Measurements from ENCODE around the gene PAFAH1B2. TPM values are rescaled to one million over a fixed set of nuclear protein-coding genes. Genes with fewer than 3 reads are reported as not detected.
"Not testable (repeated sequence)": the region's sequence is repeated elsewhere in the genome, so short reads cannot be mapped to it uniquely, and the experiment has no call there.

Gene PAFAH1B2
- polyA plus RNA-seq, 1 donor from 2014 or later = 85.9 TPM

DNA sequence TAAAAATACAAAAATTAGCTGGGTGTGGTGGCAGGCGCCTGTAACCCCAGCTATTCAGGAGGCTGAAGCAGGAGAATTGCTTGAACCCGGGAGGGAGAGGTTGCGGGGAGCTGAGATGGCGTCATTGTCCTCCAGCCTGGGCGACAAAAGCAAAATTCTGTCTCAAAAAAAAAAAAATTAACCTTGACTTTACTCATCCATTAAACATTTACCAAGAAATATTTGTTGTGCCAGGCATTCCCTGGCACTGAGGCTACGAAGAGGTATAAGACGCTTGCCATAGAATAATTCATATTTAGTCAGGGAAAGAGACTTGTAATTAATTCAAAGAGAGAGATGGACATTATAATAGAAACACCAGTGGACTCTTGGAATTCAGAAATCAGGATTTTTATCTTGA is 13.2 kb upstream of the PAFAH1B2 start:
- H3K27me3 ChIP-seq (ENCODE audit: insufficient read depth, low read depth, low read length) = no peaks in the 10 kb centered on the region

DNA sequence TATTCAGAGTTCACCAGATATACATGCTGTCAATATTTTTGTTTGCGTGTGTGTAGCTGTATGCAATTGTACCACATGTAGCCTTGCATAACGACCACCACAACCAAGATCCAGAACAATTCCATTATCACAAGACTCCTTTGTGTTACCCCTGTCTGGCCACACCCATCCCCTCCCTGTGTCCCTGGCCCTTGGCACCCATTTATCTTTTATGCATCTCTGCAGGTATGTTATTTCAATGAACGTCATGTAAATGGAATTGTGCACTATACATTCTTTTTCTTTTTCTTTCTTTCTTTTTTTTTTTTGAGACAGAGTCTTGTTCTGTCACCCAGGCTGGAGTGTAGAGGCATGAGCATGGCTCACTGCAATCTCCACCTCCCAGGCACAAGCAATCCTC is 9.7 kb upstream of the PAFAH1B2 start:
- TF ChIP-seq EP300 (conservative IDR thresholded peaks at IDR 0.05; ENCODE audit: poor library complexity, severe bottlenecking) = no peak
- no peak for TF ChIP-seq POLR2AphosphoS5 (IDR thresholded peaks at IDR 0.05)
- no peak for TF ChIP-seq RAD21 (conservative IDR thresholded peaks at IDR 0.05)
- no peak for TF ChIP-seq MXI1 (conservative IDR thresholded peaks at IDR 0.05; ENCODE audit: poor library complexity, severe bottlenecking)
- TF ChIP-seq, protein P1, sequence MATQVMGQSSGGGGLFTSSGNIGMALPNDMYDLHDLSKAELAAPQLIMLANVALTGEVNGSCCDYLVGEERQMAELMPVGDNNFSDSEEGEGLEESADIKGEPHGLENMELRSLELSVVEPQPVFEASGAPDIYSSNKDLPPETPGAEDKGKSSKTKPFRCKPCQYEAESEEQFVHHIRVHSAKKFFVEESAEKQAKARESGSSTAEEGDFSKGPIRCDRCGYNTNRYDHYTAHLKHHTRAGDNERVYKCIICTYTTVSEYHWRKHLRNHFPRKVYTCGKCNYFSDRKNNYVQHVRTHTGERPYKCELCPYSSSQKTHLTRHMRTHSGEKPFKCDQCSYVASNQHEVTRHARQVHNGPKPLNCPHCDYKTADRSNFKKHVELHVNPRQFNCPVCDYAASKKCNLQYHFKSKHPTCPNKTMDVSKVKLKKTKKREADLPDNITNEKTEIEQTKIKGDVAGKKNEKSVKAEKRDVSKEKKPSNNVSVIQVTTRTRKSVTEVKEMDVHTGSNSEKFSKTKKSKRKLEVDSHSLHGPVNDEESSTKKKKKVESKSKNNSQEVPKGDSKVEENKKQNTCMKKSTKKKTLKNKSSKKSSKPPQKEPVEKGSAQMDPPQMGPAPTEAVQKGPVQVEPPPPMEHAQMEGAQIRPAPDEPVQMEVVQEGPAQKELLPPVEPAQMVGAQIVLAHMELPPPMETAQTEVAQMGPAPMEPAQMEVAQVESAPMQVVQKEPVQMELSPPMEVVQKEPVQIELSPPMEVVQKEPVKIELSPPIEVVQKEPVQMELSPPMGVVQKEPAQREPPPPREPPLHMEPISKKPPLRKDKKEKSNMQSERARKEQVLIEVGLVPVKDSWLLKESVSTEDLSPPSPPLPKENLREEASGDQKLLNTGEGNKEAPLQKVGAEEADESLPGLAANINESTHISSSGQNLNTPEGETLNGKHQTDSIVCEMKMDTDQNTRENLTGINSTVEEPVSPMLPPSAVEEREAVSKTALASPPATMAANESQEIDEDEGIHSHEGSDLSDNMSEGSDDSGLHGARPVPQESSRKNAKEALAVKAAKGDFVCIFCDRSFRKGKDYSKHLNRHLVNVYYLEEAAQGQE (IDR thresholded peaks at IDR 0.05; ENCODE audit: borderline replicate concordance) = no peak
- TF ChIP-seq SMC3 (conservative IDR thresholded peaks at IDR 0.05; ENCODE audit: poor library complexity) = no peak
- no peak for TF ChIP-seq TAF1 (IDR thresholded peaks at IDR 0.05; ENCODE audit: low read depth)
- no peak for TF ChIP-seq EZH2 (IDR thresholded peaks at IDR 0.05; ENCODE audit: borderline replicate concordance, insufficient read depth, low read length, poor library complexity, severe bottlenecking)
- TF ChIP-seq, protein P2, sequence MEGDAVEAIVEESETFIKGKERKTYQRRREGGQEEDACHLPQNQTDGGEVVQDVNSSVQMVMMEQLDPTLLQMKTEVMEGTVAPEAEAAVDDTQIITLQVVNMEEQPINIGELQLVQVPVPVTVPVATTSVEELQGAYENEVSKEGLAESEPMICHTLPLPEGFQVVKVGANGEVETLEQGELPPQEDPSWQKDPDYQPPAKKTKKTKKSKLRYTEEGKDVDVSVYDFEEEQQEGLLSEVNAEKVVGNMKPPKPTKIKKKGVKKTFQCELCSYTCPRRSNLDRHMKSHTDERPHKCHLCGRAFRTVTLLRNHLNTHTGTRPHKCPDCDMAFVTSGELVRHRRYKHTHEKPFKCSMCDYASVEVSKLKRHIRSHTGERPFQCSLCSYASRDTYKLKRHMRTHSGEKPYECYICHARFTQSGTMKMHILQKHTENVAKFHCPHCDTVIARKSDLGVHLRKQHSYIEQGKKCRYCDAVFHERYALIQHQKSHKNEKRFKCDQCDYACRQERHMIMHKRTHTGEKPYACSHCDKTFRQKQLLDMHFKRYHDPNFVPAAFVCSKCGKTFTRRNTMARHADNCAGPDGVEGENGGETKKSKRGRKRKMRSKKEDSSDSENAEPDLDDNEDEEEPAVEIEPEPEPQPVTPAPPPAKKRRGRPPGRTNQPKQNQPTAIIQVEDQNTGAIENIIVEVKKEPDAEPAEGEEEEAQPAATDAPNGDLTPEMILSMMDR (IDR thresholded peaks at IDR 0.05; ENCODE audit: poor library complexity, severe bottlenecking) = no peak
- Histone ChIP-seq H4K20me1 (ENCODE audit: insufficient read depth) (no peaks in the 10 kb centered on the region), H3K9me3 (ENCODE audit: low read length) (no peaks in the 10 kb centered on the region), H3K27ac (ENCODE audit: low read length) (no peak overlapping the region), H3K9ac (ENCODE audit: low read length) (no peak overlapping the region), H3K4me2 (ENCODE audit: low read length) (no peak overlapping the region), H3F3A (ENCODE audit: insufficient read depth, low read length, poor library complexity, severe bottlenecking) (no peaks in the 10 kb centered on the region), H3K9me2 (ENCODE audit: insufficient read depth, low read length) (no peaks in the 10 kb centered on the region), H2AFZ (ENCODE audit: low read depth, low read length) (no peak overlapping the region), H3K79me2 (replicated peaks; ENCODE audit: insufficient read depth, low read length) (no peaks in the 10 kb centered on the region), H3K4me3 (ENCODE audit: low read length) (no peak overlapping the region), H3K27me3 (ENCODE audit: insufficient read depth, low read depth, low read length) (no peaks in the 10 kb centered on the region), H3K36me3 (ENCODE audit: insufficient read depth, low read length) (no peaks in the 10 kb centered on the region)

More for the DNA sequence above, 13.2 kb upstream of the PAFAH1B2 start:
- Histone ChIP-seq H3K9me3 (ENCODE audit: low read length) (no peaks in the 10 kb centered on the region), H3K9ac (ENCODE audit: low read length) (no peak overlapping the region), H3K79me2 (replicated peaks; ENCODE audit: insufficient read depth, low read length) (no peaks in the 10 kb centered on the region), H3K36me3 (ENCODE audit: insufficient read depth, low read length) (no peaks in the 10 kb centered on the region), H3F3A (ENCODE audit: insufficient read depth, low read length, poor library complexity, severe bottlenecking) (no peaks in the 10 kb centered on the region), H3K4me3 (ENCODE audit: low read length) (no peak overlapping the region), H4K20me1 (ENCODE audit: insufficient read depth) (no peaks in the 10 kb centered on the region), H3K27ac (ENCODE audit: low read length) (no peak overlapping the region), H3K9me2 (ENCODE audit: insufficient read depth, low read length) (no peaks in the 10 kb centered on the region), H3K4me2 (ENCODE audit: low read length) (no peak overlapping the region), H2AFZ (ENCODE audit: low read depth, low read length) (no peak overlapping the region)
- TF ChIP-seq MXI1 (conservative IDR thresholded peaks at IDR 0.05; ENCODE audit: poor library complexity, severe bottlenecking) (no peak), SMC3 (conservative IDR thresholded peaks at IDR 0.05; ENCODE audit: poor library complexity) (no peak), POLR2AphosphoS5 (IDR thresholded peaks at IDR 0.05) (no peak), TAF1 (IDR thresholded peaks at IDR 0.05; ENCODE audit: low read depth) (no peak), EP300 (conservative IDR thresholded peaks at IDR 0.05; ENCODE audit: poor library complexity, severe bottlenecking) (no peak), EZH2 (IDR thresholded peaks at IDR 0.05; ENCODE audit: borderline replicate concordance, insufficient read depth, low read length, poor library complexity, severe bottlenecking) (no peak), RAD21 (conservative IDR thresholded peaks at IDR 0.05) (no peak)
- TF ChIP-seq, protein P1 (IDR thresholded peaks at IDR 0.05; ENCODE audit: borderline replicate concordance) = no peak
- TF ChIP-seq, protein P2 (IDR thresholded peaks at IDR 0.05; ENCODE audit: poor library complexity, severe bottlenecking) = no peak

DNA sequence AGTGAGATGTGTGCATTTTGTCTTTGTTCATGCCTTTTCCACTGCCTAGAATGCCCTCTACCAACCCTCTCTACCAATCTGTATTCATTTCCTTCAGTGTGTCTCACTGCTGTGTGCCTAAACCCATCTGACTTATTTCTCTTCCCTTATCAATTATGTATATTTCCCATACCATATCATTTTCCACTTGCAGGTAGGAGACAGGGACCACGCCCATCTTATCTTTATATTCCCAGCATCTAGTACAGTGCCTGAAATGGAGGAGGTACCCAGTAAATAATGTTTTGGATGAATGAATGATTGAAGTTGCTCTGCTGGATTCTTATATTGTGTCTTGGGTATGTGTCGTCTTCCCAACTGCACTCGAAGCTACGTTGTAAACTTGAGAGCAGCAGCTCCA is 9.1 kb upstream of the PAFAH1B2 start:
- not testable (repeated sequence) for H3K79me2 ChIP-seq (replicated peaks; ENCODE audit: insufficient read depth, low read length); H3K36me3 ChIP-seq (ENCODE audit: insufficient read depth, low read length); H4K20me1 ChIP-seq (ENCODE audit: insufficient read depth); H3K27me3 ChIP-seq (ENCODE audit: insufficient read depth, low read depth, low read length); H3K27ac ChIP-seq (ENCODE audit: low read length); H3K4me2 ChIP-seq (ENCODE audit: low read length); H3K9me3 ChIP-seq (ENCODE audit: low read length); H3K4me3 ChIP-seq (ENCODE audit: low read length); H3K9me2 ChIP-seq (ENCODE audit: insufficient read depth, low read length); H3K9ac ChIP-seq (ENCODE audit: low read length); H2AFZ ChIP-seq (ENCODE audit: low read depth, low read length); H3F3A ChIP-seq (ENCODE audit: insufficient read depth, low read length, poor library complexity, severe bottlenecking)
